K562 (cell line): Measurements from ENCODE around the gene MXRA7. TPM values are rescaled to one million over a fixed set of nuclear protein-coding genes. Genes with fewer than 3 reads are reported as not detected.
A peak's percentile ranks its signal among the peaks of the same experiment; 100 is the strongest.

Source experiments
- CBFA2T2 ChIP-seq: fragments of 450-650 bp; conservative IDR thresholded peaks from 2 replicates; pipeline ENCODE4 v1.6.1; 2017; ENCODE audit warnings: mild to moderate bottlenecking
- GTF2E2 ChIP-seq: fragments of 200-800 bp; sonication (Bioruptor generic); IDR thresholded peaks from 2 replicates; pipeline ENCODE4 v1.6.1; 2016; ENCODE audit warnings: missing genetic modification characterization, missing compliant biosample characterization
- HLTF ChIP-seq: fragments of 450-650 bp; IDR thresholded peaks from 2 replicates; pipeline ENCODE4 v1.6.1; 2016
- KDM2B ChIP-seq: fragments of 250-450 bp; sonication (Bioruptor Pico); IDR thresholded peaks from 2 replicates; pipeline ENCODE4 v1.8.0; 2021; ENCODE audit warnings: mild to moderate bottlenecking, moderate library complexity
- MCM3 ChIP-seq: fragments of 450-650 bp; IDR thresholded peaks from 2 replicates; pipeline ENCODE4 v1.6.1; 2016
- SMARCE1 ChIP-seq: fragments of 450-650 bp; IDR thresholded peaks from 2 replicates; pipeline ENCODE4 v1.7.1; 2016; ENCODE audit warnings: mild to moderate bottlenecking
- ZFPM2 ChIP-seq: fragments of 250-450 bp; sonication (Bioruptor Pico); IDR thresholded peaks from 2 replicates; pipeline ENCODE4 v1.5.1; 2022; ENCODE audit warnings: mild to moderate bottlenecking
- polyA plus RNA-seq, 8 experiments: library from polyadenylated mRNA; depleted of rRNA in 4 of 8; stranded (reverse) in 5 of 8; unstranded in 3 of 8; fragments of >200 nt; fragmentation: Nextera tagmentation in 2 of 8; fragmentation: Illumina TruSeq in 1 of 8; extraction: Ambion mirVana in 2 of 8; extraction: Trizol in 1 of 8; gene quantifications; 2 replicates each; pipeline versions ENCODE4 v1.2.1 to v1.2.3, GENCODE V29; 2011 to 2014; ENCODE audit warnings: inconsistent platforms in 1 of 8, missing spikeins in 1 of 8
- total RNA-seq, 7 experiments: library from RNA; depleted of rRNA in 6 of 7; stranded (reverse); fragments of >200 nt in 6 of 7; fragmentation: Illumina TruSeq in 2 of 7; extraction: Trizol in 2 of 7; gene quantifications; 2 replicates each; pipeline versions ENCODE4 v1.2.1 to v1.2.3, GENCODE V29; 2011 to 2021; ENCODE audit warnings: low replicate concordance in 1 of 7
- TF ChIP-seq, protein P1 (sequence below): fragments of 200-800 bp; sonication (Bioruptor generic); IDR thresholded peaks from 2 replicates; pipeline ENCODE4 v1.6.1; 2016; ENCODE audit warnings: missing genetic modification characterization, missing compliant biosample characterization
- TF ChIP-seq, protein P2 (sequence below): fragments of 250-450 bp; sonication (Bioruptor Pico); IDR thresholded peaks from 2 replicates; pipeline ENCODE4 v1.8.0; 2022; ENCODE audit warnings: moderate library complexity, mild to moderate bottlenecking, inconsistent platforms
- TF ChIP-seq, protein P3 (sequence below): fragments of 150-350 bp; conservative IDR thresholded peaks from 2 replicates; pipeline ENCODE4 v1.6.1; 2014; ENCODE audit warnings: low read length
- TF ChIP-seq, protein P4 (sequence below): fragments of 450-650 bp; IDR thresholded peaks from 2 replicates; pipeline ENCODE4 v1.6.1; 2016; ENCODE audit warnings: low read depth, mild to moderate bottlenecking, moderate library complexity

The MXRA7 gene
- total and polyA plus RNA-seq, 9 of the 15 experiments (the other 6 are each of a cell fraction or from before 2014, with no cell fraction given), result 2.6 to 38.4 (median 14.3) TPM

DNA sequence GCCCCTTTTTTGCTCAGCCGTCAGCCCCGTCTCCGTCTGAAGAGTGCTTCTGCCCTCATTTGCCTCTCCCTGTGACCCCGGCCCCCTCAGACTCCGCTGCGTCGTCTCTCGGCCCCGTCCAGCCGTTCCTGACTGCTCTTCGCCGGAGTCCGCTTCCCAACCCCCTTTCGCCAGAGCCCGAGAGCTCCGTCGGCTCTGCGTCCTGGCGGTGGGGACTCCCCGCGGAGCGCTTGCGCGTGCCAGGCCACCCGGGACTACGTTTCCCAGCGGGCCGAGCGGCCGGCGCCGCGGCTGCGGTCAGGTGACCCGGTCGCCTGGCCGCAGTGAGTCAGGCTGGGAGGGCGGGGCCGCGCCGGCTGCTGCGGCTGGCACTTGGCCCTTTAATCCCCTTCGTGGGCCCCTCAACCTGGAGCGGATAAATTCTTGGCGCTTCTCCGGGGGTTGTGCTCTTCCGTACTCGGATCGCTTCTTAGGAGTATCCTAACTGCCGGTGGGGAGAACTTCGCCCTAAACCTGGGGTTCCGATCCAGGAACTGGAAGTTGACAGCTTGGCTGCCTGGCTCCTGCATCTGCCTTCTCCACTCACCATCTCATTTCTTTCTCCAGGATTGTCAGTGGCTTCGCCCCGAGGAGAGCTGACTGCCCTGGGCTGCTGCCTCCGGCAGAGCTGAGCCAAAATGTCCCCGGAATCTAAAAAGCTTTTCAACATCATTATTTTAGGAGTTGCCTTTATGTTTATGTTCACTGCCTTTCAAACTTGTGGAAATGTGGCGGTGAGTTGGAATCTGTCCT is 27.1 kb upstream of the MXRA7 start, which contains the start of gene MFSD11 (continued):
- TF ChIP-seq, protein P1, sequence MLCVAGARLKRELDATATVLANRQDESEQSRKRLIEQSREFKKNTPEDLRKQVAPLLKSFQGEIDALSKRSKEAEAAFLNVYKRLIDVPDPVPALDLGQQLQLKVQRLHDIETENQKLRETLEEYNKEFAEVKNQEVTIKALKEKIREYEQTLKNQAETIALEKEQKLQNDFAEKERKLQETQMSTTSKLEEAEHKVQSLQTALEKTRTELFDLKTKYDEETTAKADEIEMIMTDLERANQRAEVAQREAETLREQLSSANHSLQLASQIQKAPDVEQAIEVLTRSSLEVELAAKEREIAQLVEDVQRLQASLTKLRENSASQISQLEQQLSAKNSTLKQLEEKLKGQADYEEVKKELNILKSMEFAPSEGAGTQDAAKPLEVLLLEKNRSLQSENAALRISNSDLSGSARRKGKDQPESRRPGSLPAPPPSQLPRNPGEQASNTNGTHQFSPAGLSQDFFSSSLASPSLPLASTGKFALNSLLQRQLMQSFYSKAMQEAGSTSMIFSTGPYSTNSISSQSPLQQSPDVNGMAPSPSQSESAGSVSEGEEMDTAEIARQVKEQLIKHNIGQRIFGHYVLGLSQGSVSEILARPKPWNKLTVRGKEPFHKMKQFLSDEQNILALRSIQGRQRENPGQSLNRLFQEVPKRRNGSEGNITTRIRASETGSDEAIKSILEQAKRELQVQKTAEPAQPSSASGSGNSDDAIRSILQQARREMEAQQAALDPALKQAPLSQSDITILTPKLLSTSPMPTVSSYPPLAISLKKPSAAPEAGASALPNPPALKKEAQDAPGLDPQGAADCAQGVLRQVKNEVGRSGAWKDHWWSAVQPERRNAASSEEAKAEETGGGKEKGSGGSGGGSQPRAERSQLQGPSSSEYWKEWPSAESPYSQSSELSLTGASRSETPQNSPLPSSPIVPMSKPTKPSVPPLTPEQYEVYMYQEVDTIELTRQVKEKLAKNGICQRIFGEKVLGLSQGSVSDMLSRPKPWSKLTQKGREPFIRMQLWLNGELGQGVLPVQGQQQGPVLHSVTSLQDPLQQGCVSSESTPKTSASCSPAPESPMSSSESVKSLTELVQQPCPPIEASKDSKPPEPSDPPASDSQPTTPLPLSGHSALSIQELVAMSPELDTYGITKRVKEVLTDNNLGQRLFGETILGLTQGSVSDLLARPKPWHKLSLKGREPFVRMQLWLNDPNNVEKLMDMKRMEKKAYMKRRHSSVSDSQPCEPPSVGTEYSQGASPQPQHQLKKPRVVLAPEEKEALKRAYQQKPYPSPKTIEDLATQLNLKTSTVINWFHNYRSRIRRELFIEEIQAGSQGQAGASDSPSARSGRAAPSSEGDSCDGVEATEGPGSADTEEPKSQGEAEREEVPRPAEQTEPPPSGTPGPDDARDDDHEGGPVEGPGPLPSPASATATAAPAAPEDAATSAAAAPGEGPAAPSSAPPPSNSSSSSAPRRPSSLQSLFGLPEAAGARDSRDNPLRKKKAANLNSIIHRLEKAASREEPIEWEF (CRISPR knock-in tag), result no peak
- TF ChIP-seq, protein P2, sequence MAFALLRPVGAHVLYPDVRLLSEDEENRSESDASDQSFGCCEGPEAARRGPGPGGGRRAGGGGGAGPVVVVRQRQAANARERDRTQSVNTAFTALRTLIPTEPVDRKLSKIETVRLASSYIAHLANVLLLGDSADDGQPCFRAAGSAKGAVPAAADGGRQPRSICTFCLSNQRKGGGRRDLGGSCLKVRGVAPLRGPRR (CRISPR knock-in tag), result no peak
- TF ChIP-seq ZFPM2 (CRISPR knock-in tag) (no peak), MCM3 (no peak), CBFA2T2 (peak; percentile 63), SMARCE1 (peak; percentile 32; the same call in 1 of the 2 replicates), HLTF (no peak), GTF2E2 (no peak), KDM2B (CRISPR knock-in tag) (no peak)
- TF ChIP-seq, protein P3, sequence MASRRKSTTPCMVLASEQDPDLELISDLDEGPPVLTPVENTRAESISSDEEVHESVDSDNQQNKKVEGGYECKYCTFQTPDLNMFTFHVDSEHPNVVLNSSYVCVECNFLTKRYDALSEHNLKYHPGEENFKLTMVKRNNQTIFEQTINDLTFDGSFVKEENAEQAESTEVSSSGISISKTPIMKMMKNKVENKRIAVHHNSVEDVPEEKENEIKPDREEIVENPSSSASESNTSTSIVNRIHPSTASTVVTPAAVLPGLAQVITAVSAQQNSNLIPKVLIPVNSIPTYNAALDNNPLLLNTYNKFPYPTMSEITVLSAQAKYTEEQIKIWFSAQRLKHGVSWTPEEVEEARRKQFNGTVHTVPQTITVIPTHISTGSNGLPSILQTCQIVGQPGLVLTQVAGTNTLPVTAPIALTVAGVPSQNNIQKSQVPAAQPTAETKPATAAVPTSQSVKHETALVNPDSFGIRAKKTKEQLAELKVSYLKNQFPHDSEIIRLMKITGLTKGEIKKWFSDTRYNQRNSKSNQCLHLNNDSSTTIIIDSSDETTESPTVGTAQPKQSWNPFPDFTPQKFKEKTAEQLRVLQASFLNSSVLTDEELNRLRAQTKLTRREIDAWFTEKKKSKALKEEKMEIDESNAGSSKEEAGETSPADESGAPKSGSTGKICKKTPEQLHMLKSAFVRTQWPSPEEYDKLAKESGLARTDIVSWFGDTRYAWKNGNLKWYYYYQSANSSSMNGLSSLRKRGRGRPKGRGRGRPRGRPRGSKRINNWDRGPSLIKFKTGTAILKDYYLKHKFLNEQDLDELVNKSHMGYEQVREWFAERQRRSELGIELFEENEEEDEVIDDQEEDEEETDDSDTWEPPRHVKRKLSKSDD, result no peak
- TF ChIP-seq, protein P4, sequence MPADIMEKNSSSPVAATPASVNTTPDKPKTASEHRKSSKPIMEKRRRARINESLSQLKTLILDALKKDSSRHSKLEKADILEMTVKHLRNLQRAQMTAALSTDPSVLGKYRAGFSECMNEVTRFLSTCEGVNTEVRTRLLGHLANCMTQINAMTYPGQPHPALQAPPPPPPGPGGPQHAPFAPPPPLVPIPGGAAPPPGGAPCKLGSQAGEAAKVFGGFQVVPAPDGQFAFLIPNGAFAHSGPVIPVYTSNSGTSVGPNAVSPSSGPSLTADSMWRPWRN, result no peak
